K562 (cell line): ENCODE measurements around the gene SLC25A28. TPM values are rescaled to one million over a fixed set of nuclear protein-coding genes. Genes with fewer than 3 reads are reported as not detected.

Experiments
- EHMT2 ChIP-seq: fragments of 450-650 bp; IDR thresholded peaks from 2 replicates; pipeline ENCODE4 v1.6.1; 2018; ENCODE audit warnings: antibody characterized with exemption
- FOS ChIP-seq: IDR thresholded peaks from 3 replicates; pipeline ENCODE4 v1.6.1; 2011; ENCODE audit not compliant: insufficient read length; ENCODE audit errors: extremely low read depth
- FOXJ3 ChIP-seq: sonication (generic); formaldehyde crosslinking; IDR thresholded peaks from 2 replicates; pipeline ENCODE4 v1.4.0; 2020; ENCODE audit warnings: mild to moderate bottlenecking, missing genetic modification reagents
- NR2C2 ChIP-seq, 2 experiments: fragments of 200-800 bp in 1 of 2; sonication (Bioruptor generic) in 1 of 2; sonication (generic) in 1 of 2; formaldehyde crosslinking in 1 of 2; IDR thresholded peaks; 2 replicates each; pipeline versions ENCODE4 v1.6.1 to v1.8.0; 2016 to 2022; ENCODE audit warnings: mild to moderate bottlenecking in 1 of 2, missing compliant biosample characterization in 1 of 2, missing genetic modification characterization in 1 of 2, missing genetic modification reagents in 1 of 2
- TBL1XR1 ChIP-seq, 2 experiments: IDR thresholded peaks; 2 replicates each; pipeline ENCODE4 v1.6.1; 2012; ENCODE audit warnings: improper control_type of control experiment in 2 of 2, low read length in 2 of 2, mild to moderate bottlenecking in 1 of 2
- THRA ChIP-seq: fragments of 450-650 bp; IDR thresholded peaks from 2 replicates; pipeline ENCODE4 v1.6.1; 2017; ENCODE audit warnings: mild to moderate bottlenecking, moderate library complexity
- WHSC1 ChIP-seq: IDR thresholded peaks from one replicate; pipeline ENCODE4 v1.6.1; 2012; ENCODE audit warnings: low read length, control low read depth, inconsistent platforms
- ZBTB7A ChIP-seq: IDR thresholded peaks from 2 replicates; pipeline ENCODE4 v1.6.1; 2011; ENCODE audit warnings: low read depth, mild to moderate bottlenecking, low read length, moderate library complexity, borderline replicate concordance; ENCODE audit not compliant: control insufficient read depth
- ZNF655 ChIP-seq: fragments of 250-450 bp; sonication (Bioruptor Pico); IDR thresholded peaks from 2 replicates; pipeline ENCODE4 v1.5.0; 2021
- polyA plus RNA-seq, 8 experiments: library from polyadenylated mRNA; depleted of rRNA in 4 of 8; stranded (reverse) in 5 of 8; unstranded in 3 of 8; fragments of >200 nt; fragmentation: Nextera tagmentation in 2 of 8; fragmentation: Illumina TruSeq in 1 of 8; extraction: Ambion mirVana in 2 of 8; extraction: Trizol in 1 of 8; gene quantifications; 2 replicates each; pipeline versions ENCODE4 v1.2.1 to v1.2.3, GENCODE V29; 2011 to 2014; ENCODE audit warnings: inconsistent platforms in 1 of 8, missing spikeins in 1 of 8
- total RNA-seq, 7 experiments: library from RNA; depleted of rRNA in 6 of 7; stranded (reverse); fragments of >200 nt in 6 of 7; fragmentation: Illumina TruSeq in 2 of 7; extraction: Trizol in 2 of 7; gene quantifications; 2 replicates each; pipeline versions ENCODE4 v1.2.1 to v1.2.3, GENCODE V29; 2011 to 2021; ENCODE audit warnings: low replicate concordance in 1 of 7

The SLC25A28 gene
- total and polyA plus RNA-seq, 9 of the 15 experiments (the other 6 are each of a cell fraction or from before 2014, with no cell fraction given) = 6.2 to 32.3 (median 18.8) TPM

GRCh38 chr10:99621454-99622251, 1.4 kb upstream of the SLC25A28 start (continued):
- TF ChIP-seq ZNF655 (no peak), WHSC1 (no peak), ZBTB7A (no peak), EHMT2 (no peak), FOXJ3 (no peak), TBL1XR1 (IDR thresholded peaks at IDR 0.05; ENCODE audit: low read length in 2 of 2) (no peak), NR2C2 (CRISPR knock-in tag; IDR thresholded peaks at IDR 0.05) (no peak), NR2C2 (tag; IDR thresholded peaks at IDR 0.05) (no peak), THRA (no peak), FOS (no peak)
